ENCODE measurements around the gene STRIT1. TPM values are rescaled to one million over a fixed set of nuclear protein-coding genes. Genes with fewer than 3 reads are reported as not detected.

STRIT1 gene
- total and polyA plus RNA-seq, 9 donors: not detected

DNA sequence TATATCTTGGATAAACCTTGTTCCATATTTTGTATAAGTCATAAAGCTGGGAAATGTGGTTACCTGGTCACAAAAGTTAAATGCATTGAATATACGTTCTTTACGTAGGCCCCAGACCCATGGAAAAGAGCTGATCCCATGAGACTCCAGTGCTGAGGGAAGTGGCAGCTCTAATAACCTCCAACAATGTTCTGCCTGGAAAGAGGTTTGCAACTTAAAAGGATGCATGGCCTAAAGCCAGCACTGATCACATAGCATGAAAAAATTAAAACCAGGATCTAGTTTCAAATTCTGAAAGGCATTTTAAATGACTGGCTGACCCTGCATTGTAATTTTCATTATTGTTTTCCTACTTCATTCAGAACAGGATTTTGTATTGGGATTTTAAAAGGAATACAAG lies 27.9 kb upstream of the STRIT1 start:
- intact Hi-C loops (cut with DNase I): loop anchor here in 1 of 4 donors (10.0 kb wide), 1 partner anchor 987 kb away; no protein-coding TSS in a partner anchor
- H3K27ac ChIP-seq: no peak overlapping the region
- no peak for TF ChIP-seq POLR2A (IDR thresholded peaks at IDR 0.05)
- TF ChIP-seq EP300 (IDR thresholded peaks at IDR 0.05): no peak
- TF ChIP-seq, protein P1, sequence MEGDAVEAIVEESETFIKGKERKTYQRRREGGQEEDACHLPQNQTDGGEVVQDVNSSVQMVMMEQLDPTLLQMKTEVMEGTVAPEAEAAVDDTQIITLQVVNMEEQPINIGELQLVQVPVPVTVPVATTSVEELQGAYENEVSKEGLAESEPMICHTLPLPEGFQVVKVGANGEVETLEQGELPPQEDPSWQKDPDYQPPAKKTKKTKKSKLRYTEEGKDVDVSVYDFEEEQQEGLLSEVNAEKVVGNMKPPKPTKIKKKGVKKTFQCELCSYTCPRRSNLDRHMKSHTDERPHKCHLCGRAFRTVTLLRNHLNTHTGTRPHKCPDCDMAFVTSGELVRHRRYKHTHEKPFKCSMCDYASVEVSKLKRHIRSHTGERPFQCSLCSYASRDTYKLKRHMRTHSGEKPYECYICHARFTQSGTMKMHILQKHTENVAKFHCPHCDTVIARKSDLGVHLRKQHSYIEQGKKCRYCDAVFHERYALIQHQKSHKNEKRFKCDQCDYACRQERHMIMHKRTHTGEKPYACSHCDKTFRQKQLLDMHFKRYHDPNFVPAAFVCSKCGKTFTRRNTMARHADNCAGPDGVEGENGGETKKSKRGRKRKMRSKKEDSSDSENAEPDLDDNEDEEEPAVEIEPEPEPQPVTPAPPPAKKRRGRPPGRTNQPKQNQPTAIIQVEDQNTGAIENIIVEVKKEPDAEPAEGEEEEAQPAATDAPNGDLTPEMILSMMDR (IDR thresholded peaks at IDR 0.05): no peak

DNA sequence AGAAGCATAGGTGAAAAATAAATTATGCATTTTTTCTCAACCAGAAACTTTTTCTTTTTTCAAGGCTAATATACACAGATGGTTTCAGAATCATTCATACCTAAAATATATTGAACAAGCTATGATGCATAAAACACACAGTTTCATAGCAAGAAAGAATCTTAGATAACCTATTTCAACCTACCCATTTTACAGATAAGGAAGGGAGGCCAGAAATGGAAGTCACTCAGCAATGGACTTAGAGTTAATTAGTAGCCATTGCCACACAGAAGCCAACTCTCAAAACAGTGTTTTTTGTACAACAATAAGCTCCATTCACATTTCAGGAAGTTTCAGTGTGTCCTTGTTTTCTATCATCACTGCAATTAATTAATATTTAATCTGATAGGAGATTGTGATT lies 27.5 kb upstream of the STRIT1 start:
- no peak for DNase-seq
- H3K4me3 ChIP-seq: no peak overlapping the region
- intact Hi-C loops (cut with DNase I): loop anchor here in 1 of 4 donors (10.0 kb wide), 1 partner anchor 986 kb away; no protein-coding TSS in a partner anchor
- H3K27me3 ChIP-seq: no peaks in the 10 kb centered on the region
- no peaks in the 10 kb centered on the region for H3K4me1 ChIP-seq (ENCODE audit: insufficient read depth)
- H3K9me3 ChIP-seq: no peaks in the 10 kb centered on the region
- no peak overlapping the region for H3K27ac ChIP-seq
- H3K36me3 ChIP-seq: no peaks in the 10 kb centered on the region
- no peak for TF ChIP-seq POLR2A (IDR thresholded peaks at IDR 0.05)
- TF ChIP-seq, protein P1 (IDR thresholded peaks at IDR 0.05): no peak
- TF ChIP-seq EP300 (IDR thresholded peaks at IDR 0.05): no peak

More for the DNA sequence above, 27.9 kb upstream of the STRIT1 start:
- no peak for DNase-seq
- H3K9me3 ChIP-seq: no peaks in the 10 kb centered on the region
- H3K27me3 ChIP-seq: no peaks in the 10 kb centered on the region
- WGBS, 3 donors: 86 to 89% (median 87%) methylated on average over 2 of the region's 2 CpGs
- no peaks in the 10 kb centered on the region for H3K36me3 ChIP-seq
- H3K4me1 ChIP-seq (ENCODE audit: insufficient read depth): no peaks in the 10 kb centered on the region
- no peak overlapping the region for H3K4me3 ChIP-seq

DNA sequence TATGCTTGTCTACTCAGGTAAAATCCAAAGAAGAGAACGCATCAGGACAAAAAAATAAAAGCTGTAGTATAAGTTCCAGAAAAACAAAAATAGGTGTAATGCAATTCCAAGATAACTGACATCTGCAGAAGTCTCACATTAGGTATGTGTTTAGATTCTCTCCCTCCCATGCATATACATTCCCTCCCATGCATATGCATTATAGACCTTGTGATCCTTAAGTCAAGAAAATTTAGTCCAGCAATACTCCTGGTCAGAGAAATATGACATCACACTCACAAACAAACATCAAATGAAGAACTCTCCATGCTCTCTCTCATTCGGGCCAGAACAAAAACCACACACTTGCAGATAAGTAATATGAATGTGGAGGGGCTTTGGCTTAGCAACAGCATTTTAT lies 25.3 kb upstream of the STRIT1 start:
- no peaks in the 10 kb centered on the region for H3K9me3 ChIP-seq
- no peaks in the 10 kb centered on the region for H3K36me3 ChIP-seq
- TF ChIP-seq EP300 (IDR thresholded peaks at IDR 0.05) (no peak), POLR2A (IDR thresholded peaks at IDR 0.05) (no peak)
- TF ChIP-seq, protein P1 (IDR thresholded peaks at IDR 0.05): no peak
- no peak overlapping the region for H3K4me3 ChIP-seq
- no peak overlapping the region for H3K27ac ChIP-seq
- DNase-seq: no peak
- no peaks in the 10 kb centered on the region for H3K4me1 ChIP-seq (ENCODE audit: insufficient read depth)
- 58 to 63% (median 58%) methylated on average over 2 of the region's 2 CpGs for WGBS, 3 donors
- H3K27me3 ChIP-seq: no peaks in the 10 kb centered on the region
- intact Hi-C loops (cut with DNase I): no loop called here

DNA sequence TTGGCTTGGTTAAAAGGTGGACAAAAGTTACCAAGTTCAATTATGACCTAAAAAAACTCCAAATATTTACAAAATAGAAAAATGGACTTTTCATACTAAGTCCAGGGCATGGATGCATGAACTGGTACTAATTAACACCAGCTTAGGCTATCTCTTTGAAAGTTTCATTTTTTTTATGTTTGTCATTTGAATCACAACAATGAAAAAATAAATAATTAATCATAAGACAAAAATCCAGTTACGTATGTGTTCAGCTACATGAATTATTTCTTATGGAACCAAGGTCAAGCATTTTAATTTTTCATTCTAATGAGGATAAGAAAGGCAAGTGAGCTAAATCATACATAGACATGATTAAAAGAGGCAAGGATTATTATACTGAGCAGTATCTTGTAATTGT lies 23.7 kb upstream of the STRIT1 start:
- 45 to 65% (median 49%) methylated on average over 1 of the region's 1 CpG for whole genome bisulfite sequencing, 3 donors
- Histone ChIP-seq H3K27ac (no peak overlapping the region), H3K9me3 (no peaks in the 10 kb centered on the region), H3K4me3 (no peak overlapping the region), H3K27me3 (no peaks in the 10 kb centered on the region), H3K36me3 (no peaks in the 10 kb centered on the region), H3K4me1 (ENCODE audit: insufficient read depth) (no peaks in the 10 kb centered on the region)
- TF ChIP-seq EP300 (IDR thresholded peaks at IDR 0.05) (no peak), POLR2A (IDR thresholded peaks at IDR 0.05) (no peak)
- TF ChIP-seq, protein P1 (IDR thresholded peaks at IDR 0.05): no peak
- intact Hi-C loops (cut with DNase I): no loop called here
- DNase-seq: no peak

Measured in ovary (tissue), 9 donors.